ENCODE data around the gene GREM2. TPM values are rescaled to one million over a fixed set of nuclear protein-coding genes. Genes with fewer than 3 reads are reported as not detected.

Gene GREM2
- total and polyA plus RNA-seq, 10 of the 15 experiments (the other 5 are each of a cell fraction or from before 2014, with no cell fraction given), result not detected

- no peak overlapping the region for H3K4me3 ChIP-seq
- WGBS (ENCODE audit: insufficient coverage, insufficient replicate concordance, low lambda C conversion rate, missing lambda C conversion rate), result 39% methylated on average over 4 of the region's 4 CpGs
- BruUV-seq (replicated peaks), result no TSS peak
- H3K27ac ChIP-seq (ENCODE audit: control insufficient read depth, insufficient read depth), result no peak overlapping the region
- SMC1A ChIA-PET (ENCODE audit: uncharacterized antibody, unreplicated experiment), result interaction anchor here (1.2 to 1.3 kb wide), 2 partner anchors 33 to 39 kb away, joined by 3 read pairs; no protein-coding TSS in a partner anchor
- no peaks in the 10 kb centered on the region for H3K9me3 ChIP-seq (replicated peaks; ENCODE audit: control insufficient read depth, insufficient read depth, low read length)
- TF ChIP-seq MTA2 (IDR thresholded peaks at IDR 0.05; ENCODE audit: low read depth) (no peak), ZZZ3 (IDR thresholded peaks at IDR 0.05; ENCODE audit: control insufficient read depth, insufficient read length, low read depth) (no peak), POU2F2 (IDR thresholded peaks at IDR 0.05; ENCODE audit: borderline replicate concordance, low read depth, low read length) (no peak), WRNIP1 (IDR thresholded peaks at IDR 0.05; ENCODE audit: borderline replicate concordance, low read depth, low read length) (no peak), HDAC6 (IDR thresholded peaks at IDR 0.05; ENCODE audit: unreplicated experiment) (no peak), SKIL (IDR thresholded peaks at IDR 0.05; ENCODE audit: low read depth, poor library complexity, severe bottlenecking) (no peak), CHD1 (IDR thresholded peaks at IDR 0.05; ENCODE audit: low read depth, low read length) (no peak), TARDBP (IDR thresholded peaks at IDR 0.05; ENCODE audit: borderline replicate concordance) (no peak), MAX (IDR thresholded peaks at IDR 0.05; ENCODE audit: low read depth, low read length) (no peak), POLR2AphosphoS5 (IDR thresholded peaks at IDR 0.05; ENCODE audit: low read length) (no peak), NBN (IDR thresholded peaks at IDR 0.05) (no peak), CHD2 (IDR thresholded peaks at IDR 0.05; ENCODE audit: borderline replicate concordance, low read depth, low read length) (no peak)
- FAIRE-seq (no peak), ATAC-seq (no peak), DNase-seq (ENCODE audit: low read depth, low spot score) (no peak)
- no peak overlapping the region for H3K4me2 ChIP-seq (ENCODE audit: control insufficient read depth, insufficient read depth)
- no peaks in the 10 kb centered on the region for H3K36me3 ChIP-seq (ENCODE audit: control insufficient read depth in 2 of 2, insufficient read depth in 2 of 2, low read length in 1 of 2)
- no peaks in the 10 kb centered on the region for H4K20me1 ChIP-seq (ENCODE audit: control insufficient read depth, insufficient read depth)
- in situ Hi-C loops (cut with MboI) (no loop called here), intact Hi-C loops (cut with micrococcal nuclease; ENCODE audit: unreplicated experiment) (no loop called here)
- RAD21 ChIA-PET (ENCODE audit: unreplicated experiment), result no interaction called here
- CTCF ChIA-PET, result no interaction called here
- POLR2A ChIA-PET, result no interaction called here
- no peak overlapping the region for H3K9ac ChIP-seq (ENCODE audit: control insufficient read depth, insufficient read depth, low read length)
- no peaks in the 10 kb centered on the region for H3K27me3 ChIP-seq (replicated peaks in 1 of 2; ENCODE audit: control insufficient read depth in 2 of 2, insufficient read depth in 2 of 2, low read length in 1 of 2)
- no peak overlapping the region for H2AFZ ChIP-seq (ENCODE audit: control insufficient read depth, low read depth, low read length)
- H3K4me1 ChIP-seq (ENCODE audit: control insufficient read depth, insufficient read depth, low read length), result no peaks in the 10 kb centered on the region
- H3K79me2 ChIP-seq (ENCODE audit: control insufficient read depth, insufficient read depth, low read length), result no peaks in the 10 kb centered on the region
Observed at GRCh38 chr1:240497908-240498307, 114.0 kb downstream of the GREM2 start.

All from GM12878 (cell line).